ENCODE measurements around the gene VAC14.

VAC14 gene

DNA sequence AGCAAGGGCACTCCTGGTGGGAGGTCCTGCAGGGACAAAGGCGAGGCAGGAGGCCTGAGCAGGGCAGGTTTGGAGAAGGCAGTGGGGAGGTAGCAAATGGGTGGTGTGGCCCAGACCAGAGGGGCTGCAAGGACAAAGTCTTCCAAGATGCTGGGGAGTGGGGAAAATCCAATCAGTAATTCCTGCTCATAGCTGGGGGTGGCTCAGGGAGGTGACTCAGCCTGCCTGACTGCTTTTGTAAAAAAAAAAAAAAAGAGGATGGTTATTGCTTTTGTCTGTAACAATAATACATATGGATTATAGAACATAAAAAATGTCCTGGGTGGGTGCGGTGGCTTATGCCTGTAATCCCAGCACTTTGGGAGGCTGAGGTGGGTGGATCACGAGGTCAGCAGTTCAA is 149.4 kb downstream of the VAC14 start:
- DNase-seq (ENCODE audit: low read depth): no peak
- TF ChIP-seq, protein P1, sequence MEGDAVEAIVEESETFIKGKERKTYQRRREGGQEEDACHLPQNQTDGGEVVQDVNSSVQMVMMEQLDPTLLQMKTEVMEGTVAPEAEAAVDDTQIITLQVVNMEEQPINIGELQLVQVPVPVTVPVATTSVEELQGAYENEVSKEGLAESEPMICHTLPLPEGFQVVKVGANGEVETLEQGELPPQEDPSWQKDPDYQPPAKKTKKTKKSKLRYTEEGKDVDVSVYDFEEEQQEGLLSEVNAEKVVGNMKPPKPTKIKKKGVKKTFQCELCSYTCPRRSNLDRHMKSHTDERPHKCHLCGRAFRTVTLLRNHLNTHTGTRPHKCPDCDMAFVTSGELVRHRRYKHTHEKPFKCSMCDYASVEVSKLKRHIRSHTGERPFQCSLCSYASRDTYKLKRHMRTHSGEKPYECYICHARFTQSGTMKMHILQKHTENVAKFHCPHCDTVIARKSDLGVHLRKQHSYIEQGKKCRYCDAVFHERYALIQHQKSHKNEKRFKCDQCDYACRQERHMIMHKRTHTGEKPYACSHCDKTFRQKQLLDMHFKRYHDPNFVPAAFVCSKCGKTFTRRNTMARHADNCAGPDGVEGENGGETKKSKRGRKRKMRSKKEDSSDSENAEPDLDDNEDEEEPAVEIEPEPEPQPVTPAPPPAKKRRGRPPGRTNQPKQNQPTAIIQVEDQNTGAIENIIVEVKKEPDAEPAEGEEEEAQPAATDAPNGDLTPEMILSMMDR (IDR thresholded peaks at IDR 0.05; ENCODE audit: low read depth, low read length, missing control alignments): no peak
- H3K4me3 ChIP-seq (ENCODE audit: low read depth, low read length): no peak overlapping the region

DNA sequence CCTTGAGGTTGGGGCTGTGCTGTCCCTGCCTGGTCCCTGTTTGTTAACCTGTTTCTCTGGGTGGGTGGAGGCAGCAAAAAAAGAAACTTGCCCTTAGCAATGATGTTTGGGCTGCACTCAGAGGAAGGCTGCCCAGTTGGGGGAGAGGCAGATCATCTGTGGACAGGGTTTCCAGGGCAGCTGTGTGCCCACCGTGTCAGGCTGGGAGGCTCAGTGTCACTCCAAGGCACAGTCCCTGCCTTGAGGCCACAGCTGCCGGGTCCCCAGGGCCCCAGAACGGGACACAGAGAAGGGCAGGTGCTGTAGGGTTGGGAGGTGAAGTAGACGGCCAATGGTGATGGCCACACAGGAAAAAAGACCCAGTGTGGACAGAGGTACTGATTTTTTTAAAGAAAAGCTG is 150.7 kb downstream of the VAC14 start:
- no peak overlapping the region for H3K4me3 ChIP-seq (ENCODE audit: low read depth, low read length)
- TF ChIP-seq, protein P1 (IDR thresholded peaks at IDR 0.05; ENCODE audit: low read depth, low read length, missing control alignments): no peak
- DNase-seq (ENCODE audit: low read depth): no peak

GRCh38 chr16:70649300-70649699 is 151.7 kb downstream of the VAC14 start:
- DNase-seq (ENCODE audit: low read depth): no peak
- TF ChIP-seq, protein P1 (IDR thresholded peaks at IDR 0.05; ENCODE audit: low read depth, low read length, missing control alignments): no peak
- H3K4me3 ChIP-seq (ENCODE audit: low read depth, low read length): no peak overlapping the region

DNA sequence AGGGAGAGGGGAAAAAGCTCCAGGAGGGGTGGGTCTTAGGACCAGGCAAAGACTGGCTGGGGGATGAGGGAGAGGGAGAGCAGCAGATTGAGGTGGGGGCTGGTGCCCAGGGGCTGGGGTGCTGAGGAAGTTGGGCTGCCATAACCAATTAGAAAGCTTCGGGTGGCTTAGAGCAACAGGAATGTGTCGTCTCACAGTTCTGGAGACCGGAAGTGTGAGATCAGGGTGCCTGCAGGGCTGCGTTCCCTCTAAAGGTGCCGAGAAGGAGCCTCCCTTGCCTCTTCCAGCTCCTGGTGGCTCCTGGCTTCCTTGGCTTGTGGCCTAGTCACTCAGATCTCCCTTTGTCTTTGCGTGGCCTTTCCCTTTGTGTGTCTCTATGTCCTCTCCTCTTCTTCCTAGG is 152.4 kb downstream of the VAC14 start:
- no peak for DNase-seq (ENCODE audit: low read depth)
- TF ChIP-seq, protein P1 (IDR thresholded peaks at IDR 0.05; ENCODE audit: low read depth, low read length, missing control alignments): no peak
- H3K4me3 ChIP-seq (ENCODE audit: low read depth, low read length): no peak overlapping the region

DNA sequence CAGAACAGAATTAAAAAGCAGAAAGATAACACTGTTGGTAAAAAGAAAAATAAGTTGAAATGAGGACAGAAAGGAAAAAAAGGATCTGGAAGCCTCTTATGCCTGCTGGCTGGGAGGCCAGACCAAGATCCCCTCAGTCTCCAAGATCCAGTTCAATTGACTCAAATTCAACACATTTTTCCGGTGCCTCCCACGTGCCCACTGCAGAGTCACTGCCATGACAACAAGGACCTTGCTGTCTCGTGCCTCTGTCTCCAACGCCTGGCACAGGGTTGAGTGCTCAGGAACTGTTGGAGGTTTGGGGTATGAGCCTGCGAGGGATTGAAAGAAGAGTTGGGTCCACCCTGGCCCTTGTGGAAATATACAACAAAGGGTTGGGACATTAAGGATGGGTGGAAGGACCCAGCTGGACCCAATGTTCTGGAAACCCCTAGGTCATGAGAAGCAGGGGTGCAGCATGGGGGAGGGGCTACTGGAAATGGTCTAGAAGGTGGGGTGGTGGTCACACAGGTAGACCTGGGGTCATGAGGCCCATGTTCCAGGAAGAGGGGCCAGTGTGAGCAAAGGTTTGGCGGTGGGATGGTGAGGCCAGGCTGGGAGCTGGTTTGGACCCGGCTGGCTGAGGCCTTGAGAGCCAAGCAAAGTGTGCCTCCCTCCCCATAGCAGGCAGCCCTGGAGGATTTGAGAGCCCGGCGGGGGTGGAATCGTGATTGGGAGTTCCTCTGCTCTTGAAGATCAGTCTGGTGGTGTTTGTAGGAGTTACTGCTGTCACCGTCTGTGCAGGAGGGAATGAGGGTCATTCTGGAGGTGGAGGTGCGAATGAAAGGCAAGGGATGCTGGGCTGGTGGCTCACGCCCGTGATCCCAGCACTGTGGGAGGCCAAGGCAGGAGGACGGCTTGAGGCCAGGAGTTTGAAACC is 153.3 kb downstream of the VAC14 start:
- H3K4me3 ChIP-seq (ENCODE audit: low read depth, low read length): no peak overlapping the region
- TF ChIP-seq, protein P1 (IDR thresholded peaks at IDR 0.05; ENCODE audit: low read depth, low read length, missing control alignments): no peak

DNA sequence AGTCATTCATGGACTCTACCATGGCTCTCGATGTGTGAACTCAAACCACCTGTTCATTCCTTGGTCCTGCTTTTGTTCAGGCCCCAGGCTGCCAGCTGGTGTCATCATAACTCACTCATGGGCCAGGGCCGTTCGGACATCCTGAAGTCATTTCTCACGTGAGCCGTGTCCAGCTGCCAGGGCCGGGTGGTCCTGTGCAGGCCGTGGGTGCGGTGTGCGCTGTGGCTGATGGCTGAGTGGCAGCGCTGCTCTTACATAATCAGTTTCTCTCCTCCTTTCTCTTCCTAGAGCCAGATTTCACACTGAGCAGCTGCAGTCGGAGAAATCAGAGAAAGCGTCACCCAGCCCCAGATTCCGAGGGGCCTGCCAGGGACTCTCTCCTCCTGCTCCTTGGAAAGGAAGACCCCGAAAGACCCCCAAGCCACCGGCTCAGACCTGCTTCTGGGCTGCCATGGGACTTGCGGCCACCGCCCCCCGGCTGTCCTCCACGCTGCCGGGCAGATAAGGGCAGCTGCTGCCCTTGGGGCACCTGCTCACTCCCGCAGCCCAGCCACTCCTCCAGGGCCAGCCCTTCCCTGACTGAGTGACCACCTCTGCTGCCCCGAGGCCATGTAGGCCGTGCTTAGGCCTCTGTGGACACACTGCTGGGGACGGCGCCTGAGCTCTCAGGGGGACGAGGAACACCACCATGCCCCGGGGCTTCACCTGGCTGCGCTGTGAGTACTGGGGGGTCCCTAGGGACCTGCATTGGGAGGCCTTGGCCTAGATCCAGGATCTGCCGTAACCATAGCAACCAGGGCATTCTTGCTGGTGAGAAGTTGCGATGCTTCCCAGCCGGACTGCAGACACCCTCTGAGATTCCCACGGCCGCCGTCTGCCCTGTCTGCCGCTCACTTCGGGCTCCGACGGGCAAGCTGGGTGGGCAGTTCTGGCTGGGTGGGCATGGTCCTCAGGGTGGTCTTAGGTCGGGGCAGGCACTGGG is 154.4 kb downstream of the VAC14 start, which contains the start of gene IL34:
IL34 (plus strand) TSS at position 300 of the 982 bp plus-strand sequence; CDS start at position 689, 389 bp downstream.
- TF ChIP-seq, protein P1 (IDR thresholded peaks at IDR 0.05; ENCODE audit: low read depth, low read length, missing control alignments): no peak
- no peak within 1 kb of the TSS for H3K4me3 ChIP-seq (ENCODE audit: low read depth, low read length)
- no peak for DNase-seq (ENCODE audit: low read depth)

More for the DNA sequence above, 153.3 kb downstream of the VAC14 start:
- no peak for DNase-seq (ENCODE audit: low read depth)
